ENCODE data around the gene ASXL2.

Gene ASXL2

GRCh38 chr2:25816249-25816648, 62.0 kb downstream of the ASXL2 start:
- in situ Hi-C loops (cut with MboI; ENCODE audit: low pct_unique_long_range_greater_than_20kb, low sequenced_read_pairs), result no loop called here
- DNase-seq, result no peak

GRCh38 chr2:25814681-25815080, 63.6 kb downstream of the ASXL2 start:
- in situ Hi-C loops (cut with MboI; ENCODE audit: low pct_unique_long_range_greater_than_20kb, low sequenced_read_pairs), result no loop called here
- no peak for DNase-seq

GRCh38 chr2:25810428-25810827, 67.9 kb downstream of the ASXL2 start:
- in situ Hi-C loops (cut with MboI; ENCODE audit: low pct_unique_long_range_greater_than_20kb, low sequenced_read_pairs), result no loop called here
- DNase-seq, result no peak

GRCh38 chr2:25809646-25810045, 68.6 kb downstream of the ASXL2 start:
- in situ Hi-C loops (cut with MboI; ENCODE audit: low pct_unique_long_range_greater_than_20kb, low sequenced_read_pairs), result no loop called here

GRCh38 chr2:25808006-25808383, 70.3 kb downstream of the ASXL2 start:
- in situ Hi-C loops (cut with MboI; ENCODE audit: low pct_unique_long_range_greater_than_20kb, low sequenced_read_pairs), result no loop called here
- DNase-seq, result no peak

More at GRCh38 chr2:25809646-25810045, 68.6 kb downstream of the ASXL2 start:
- DNase-seq, result no peak

- DNase-seq, result no peak
- in situ Hi-C loops (cut with MboI; ENCODE audit: low pct_unique_long_range_greater_than_20kb, low sequenced_read_pairs), result no loop called here
Measured at GRCh38 chr2:25806941-25807340, 71.3 kb downstream of the ASXL2 start.

GRCh38 chr2:25805987-25806386, 72.3 kb downstream of the ASXL2 start:
- in situ Hi-C loops (cut with MboI; ENCODE audit: low pct_unique_long_range_greater_than_20kb, low sequenced_read_pairs), result no loop called here
- no peak for DNase-seq

GRCh38 chr2:25804338-25804737, 73.9 kb downstream of the ASXL2 start:
- in situ Hi-C loops (cut with MboI; ENCODE audit: low pct_unique_long_range_greater_than_20kb, low sequenced_read_pairs), result no loop called here
- no peak for DNase-seq

GRCh38 chr2:25799301-25799700, 79.0 kb downstream of the ASXL2 start:
- in situ Hi-C loops (cut with MboI; ENCODE audit: low pct_unique_long_range_greater_than_20kb, low sequenced_read_pairs), result no loop called here
- no peak for DNase-seq

- in situ Hi-C loops (cut with MboI; ENCODE audit: low pct_unique_long_range_greater_than_20kb, low sequenced_read_pairs), result no loop called here
- no peak for DNase-seq
Measured at GRCh38 chr2:25797620-25798488, 80.4 kb downstream of the ASXL2 start.

GRCh38 chr2:25794544-25795276, 83.6 kb downstream of the ASXL2 start:
- in situ Hi-C loops (cut with MboI; ENCODE audit: low pct_unique_long_range_greater_than_20kb, low sequenced_read_pairs), result no loop called here
- DNase-seq, result peak; percentile 34

- no peak for DNase-seq
- in situ Hi-C loops (cut with MboI; ENCODE audit: low pct_unique_long_range_greater_than_20kb, low sequenced_read_pairs), result no loop called here
Measured at GRCh38 chr2:25790074-25790790, 88.1 kb downstream of the ASXL2 start.

GRCh38 chr2:25788457-25788856, 89.8 kb downstream of the ASXL2 start:
- DNase-seq, result no peak
- in situ Hi-C loops (cut with MboI; ENCODE audit: low pct_unique_long_range_greater_than_20kb, low sequenced_read_pairs), result no loop called here

- no peak for DNase-seq
- in situ Hi-C loops (cut with MboI; ENCODE audit: low pct_unique_long_range_greater_than_20kb, low sequenced_read_pairs), result no loop called here
Measured at GRCh38 chr2:25787020-25787419, 91.3 kb downstream of the ASXL2 start.

- DNase-seq, result no peak
- in situ Hi-C loops (cut with MboI; ENCODE audit: low pct_unique_long_range_greater_than_20kb, low sequenced_read_pairs), result no loop called here
Measured at GRCh38 chr2:25784404-25784803, 93.9 kb downstream of the ASXL2 start.

GRCh38 chr2:25777077-25777476, 101.2 kb downstream of the ASXL2 start:
- in situ Hi-C loops (cut with MboI; ENCODE audit: low pct_unique_long_range_greater_than_20kb, low sequenced_read_pairs), result no loop called here
- no peak for DNase-seq

- DNase-seq, result no peak
- in situ Hi-C loops (cut with MboI; ENCODE audit: low pct_unique_long_range_greater_than_20kb, low sequenced_read_pairs), result no loop called here
Measured at GRCh38 chr2:25772078-25772477, 106.2 kb downstream of the ASXL2 start.

GRCh38 chr2:25763575-25763974, 114.7 kb downstream of the ASXL2 start:
- DNase-seq, result no peak
- in situ Hi-C loops (cut with MboI; ENCODE audit: low pct_unique_long_range_greater_than_20kb, low sequenced_read_pairs), result no loop called here

- no peak for DNase-seq
- in situ Hi-C loops (cut with MboI; ENCODE audit: low pct_unique_long_range_greater_than_20kb, low sequenced_read_pairs), result no loop called here
Measured at GRCh38 chr2:25760297-25760696, 118.0 kb downstream of the ASXL2 start.

- in situ Hi-C loops (cut with MboI; ENCODE audit: low pct_unique_long_range_greater_than_20kb, low sequenced_read_pairs), result no loop called here
- no peak for DNase-seq
Measured at GRCh38 chr2:25758348-25758747, 119.9 kb downstream of the ASXL2 start.

Data from KBM-7 (cell line).